IPS DF 4.7 (cell line): ENCODE data around the gene PCYT1A.
"Not testable (repeated sequence)": the region's sequence is repeated elsewhere in the genome, so short reads cannot be mapped to it uniquely, and the experiment has no call there.

Experiments used
- DNase-seq: peaks from one replicate; pipeline ENCODE4 v3.0.0-alpha.2; 2013; ENCODE audit warnings: low spot score; ENCODE audit errors: extremely low read depth

PCYT1A gene

GRCh38 chr3:196193133-196193735 lies 94.3 kb downstream of the PCYT1A start:
- DNase-seq: no peak

- DNase-seq: no peak
These were observed 94.9 kb downstream of the PCYT1A start for GRCh38 chr3:196192524-196193051.

- no peak for DNase-seq
These were observed 95.4 kb downstream of the PCYT1A start for GRCh38 chr3:196192036-196192523.

- no peak for DNase-seq
These were observed 97.8 kb downstream of the PCYT1A start for GRCh38 chr3:196189566-196190347.

- no peak for DNase-seq
These were observed 100.6 kb downstream of the PCYT1A start for GRCh38 chr3:196186651-196187573.

GRCh38 chr3:196184881-196185280 lies 102.6 kb downstream of the PCYT1A start:
- DNase-seq: no peak

GRCh38 chr3:196184169-196184432 lies 103.4 kb downstream of the PCYT1A start:
- not testable (repeated sequence) for DNase-seq

GRCh38 chr3:196181127-196181546 lies 106.4 kb downstream of the PCYT1A start:
- DNase-seq: no peak

- no peak for DNase-seq
These were observed 107.2 kb downstream of the PCYT1A start for GRCh38 chr3:196180346-196180745.
